GM18951 (cell line): ENCODE results near the gene SPARCL1.
"Not testable (repeated sequence)": the region's sequence is repeated elsewhere in the genome, so short reads cannot be mapped to it uniquely, and the experiment has no call there.

Experiments used
- POLR2A ChIP-seq: IDR thresholded peaks from 4 replicates; pipeline ENCODE4 v1.6.1; 2011; ENCODE audit warnings: mild to moderate bottlenecking; ENCODE audit not compliant: insufficient read length, insufficient read depth; ENCODE audit errors: extremely low read depth
- in situ Hi-C: fragments of 300-500 bp; cut with MboI; formaldehyde crosslinking; loops from one replicate; pipeline ENCODE4 v1.12.0; 2022; ENCODE audit warnings: low sequenced_read_pairs, mixed read lengths, inconsistent platforms; ENCODE audit not compliant: unreplicated experiment

Gene SPARCL1

GRCh38 chr4:87529187-87529586 is at the start of gene SPARCL1:
Gene SPARCL1 (minus strand): TSS chr4:87529376. CDS start chr4:87499574, 29,802 bp downstream.
- no peak for TF ChIP-seq POLR2A
- in situ Hi-C loops, result no loop called here

- in situ Hi-C loops, result no loop called here
These were observed 46.8 kb upstream of the SPARCL1 start for GRCh38 chr4:87575983-87576382.

GRCh38 chr4:87575408-87575807 is 46.2 kb upstream of the SPARCL1 start:
- TF ChIP-seq POLR2A, result no peak
- in situ Hi-C loops, result no loop called here

More at GRCh38 chr4:87575983-87576382, 46.8 kb upstream of the SPARCL1 start:
- TF ChIP-seq POLR2A, result no peak

GRCh38 chr4:87574996-87575395 is 45.8 kb upstream of the SPARCL1 start:
- TF ChIP-seq POLR2A, result no peak
- in situ Hi-C loops, result no loop called here

- in situ Hi-C loops, result not testable (repeated sequence)
These were observed 45.2 kb upstream of the SPARCL1 start for GRCh38 chr4:87574376-87574775.

- in situ Hi-C loops, result no loop called here
These were observed 41.2 kb upstream of the SPARCL1 start for GRCh38 chr4:87570290-87570805.

GRCh38 chr4:87567191-87567590 is 38.0 kb upstream of the SPARCL1 start:
- TF ChIP-seq POLR2A, result no peak
- in situ Hi-C loops, result no loop called here

More at GRCh38 chr4:87570290-87570805, 41.2 kb upstream of the SPARCL1 start:
- TF ChIP-seq POLR2A, result no peak

GRCh38 chr4:87566276-87566675 is 37.1 kb upstream of the SPARCL1 start:
- in situ Hi-C loops, result no loop called here
- TF ChIP-seq POLR2A, result no peak

GRCh38 chr4:87565746-87566145 is 36.6 kb upstream of the SPARCL1 start:
- TF ChIP-seq POLR2A, result no peak
- in situ Hi-C loops, result no loop called here

- in situ Hi-C loops, result no loop called here
- TF ChIP-seq POLR2A, result no peak
These were observed 31.6 kb upstream of the SPARCL1 start for GRCh38 chr4:87560802-87561201.

GRCh38 chr4:87559090-87559837 is 30.1 kb upstream of the SPARCL1 start:
- TF ChIP-seq POLR2A, result no peak
- in situ Hi-C loops, result no loop called here

- in situ Hi-C loops, result no loop called here
These were observed 28.2 kb upstream of the SPARCL1 start for GRCh38 chr4:87557348-87557747.

GRCh38 chr4:87555773-87556619 is 26.8 kb upstream of the SPARCL1 start:
- no peak for TF ChIP-seq POLR2A
- in situ Hi-C loops, result no loop called here

More at GRCh38 chr4:87557348-87557747, 28.2 kb upstream of the SPARCL1 start:
- TF ChIP-seq POLR2A, result no peak
